Measurements from ENCODE around the gene GPAT2. TPM values are rescaled to one million over a fixed set of nuclear protein-coding genes. Genes with fewer than 3 reads are reported as not detected.

The GPAT2 gene
- total RNA-seq, 1 experiment from 2014 or later: not detected

DNA sequence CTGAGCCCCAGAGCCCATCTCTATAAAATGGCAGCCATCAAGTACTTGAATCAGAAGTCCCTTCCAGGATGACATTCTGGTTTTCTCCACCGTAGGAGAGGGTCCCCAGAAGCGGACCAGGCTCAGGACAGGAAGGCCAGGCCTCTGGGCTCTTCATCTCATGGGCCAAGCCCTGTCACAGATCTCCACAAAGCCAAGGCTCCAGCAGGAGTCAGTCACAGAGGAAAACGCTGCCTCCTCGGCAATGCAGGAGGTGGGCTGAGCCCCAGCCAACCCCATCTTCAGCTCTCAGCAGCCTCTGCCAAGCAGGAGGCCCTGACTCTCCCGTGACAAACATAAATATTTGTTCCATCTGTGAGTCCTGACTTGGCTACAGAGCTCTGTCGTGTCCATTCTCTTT lies 39.4 kb upstream of the GPAT2 start:
- in situ Hi-C loops (cut with HindIII; ENCODE audit: low pct_unique_long_range_greater_than_20kb, low sequenced_read_pairs): no loop called here

DNA sequence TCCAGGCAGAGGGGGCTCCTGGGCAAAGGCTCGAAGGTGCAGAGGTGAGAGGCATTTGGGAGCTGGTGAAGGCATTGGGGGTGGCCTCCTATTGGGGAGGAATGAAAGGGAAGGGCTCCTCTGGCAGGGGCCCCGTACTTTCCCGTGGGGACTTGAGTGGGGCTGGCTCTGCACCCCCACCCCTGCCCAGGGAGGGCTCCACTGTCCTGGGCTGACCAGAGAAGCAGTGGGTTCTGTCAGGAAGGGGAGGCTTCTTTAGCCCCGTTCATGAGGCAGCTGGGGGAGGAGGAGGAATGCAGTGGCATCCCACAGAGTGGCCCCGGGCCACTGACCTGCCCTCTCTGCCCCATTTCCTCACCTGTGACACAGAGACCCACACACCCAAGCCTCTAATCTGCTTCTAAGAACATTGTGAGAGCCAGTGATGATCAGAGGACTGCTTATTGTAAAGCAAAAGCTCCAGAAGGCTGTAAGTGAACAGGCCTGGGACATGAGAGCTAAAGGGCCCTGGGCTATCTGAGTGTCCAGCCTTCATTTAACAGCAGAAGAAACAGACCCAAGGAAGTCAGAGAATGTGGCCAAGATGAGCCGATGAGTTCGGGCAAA lies 38.6 kb upstream of the GPAT2 start:
- intact Hi-C loops (cut with micrococcal nuclease; ENCODE audit: unreplicated experiment): no loop called here
- POLR2A ChIA-PET: no interaction called here
- CTCF ChIA-PET: no interaction called here
- no peak overlapping the region for H3K27ac ChIP-seq (ENCODE audit: low read length)
- H3K4me1 ChIP-seq (ENCODE audit: control insufficient read depth, insufficient read depth, low read length): no peaks in the 10 kb centered on the region
- ATAC-seq (no peak), DNase-seq (ENCODE audit: low read depth, low spot score) (no peak)
- in situ Hi-C loops (cut with HindIII; ENCODE audit: low pct_unique_long_range_greater_than_20kb, low sequenced_read_pairs): no loop called here
- TF ChIP-seq POLR2AphosphoS5 (IDR thresholded peaks at IDR 0.05; ENCODE audit: low read depth, low read length): no peak
- no peak for TF ChIP-seq SIN3A (IDR thresholded peaks at IDR 0.05; ENCODE audit: borderline replicate concordance, insufficient read depth, low read depth, low read length)
- TF ChIP-seq, protein P1, sequence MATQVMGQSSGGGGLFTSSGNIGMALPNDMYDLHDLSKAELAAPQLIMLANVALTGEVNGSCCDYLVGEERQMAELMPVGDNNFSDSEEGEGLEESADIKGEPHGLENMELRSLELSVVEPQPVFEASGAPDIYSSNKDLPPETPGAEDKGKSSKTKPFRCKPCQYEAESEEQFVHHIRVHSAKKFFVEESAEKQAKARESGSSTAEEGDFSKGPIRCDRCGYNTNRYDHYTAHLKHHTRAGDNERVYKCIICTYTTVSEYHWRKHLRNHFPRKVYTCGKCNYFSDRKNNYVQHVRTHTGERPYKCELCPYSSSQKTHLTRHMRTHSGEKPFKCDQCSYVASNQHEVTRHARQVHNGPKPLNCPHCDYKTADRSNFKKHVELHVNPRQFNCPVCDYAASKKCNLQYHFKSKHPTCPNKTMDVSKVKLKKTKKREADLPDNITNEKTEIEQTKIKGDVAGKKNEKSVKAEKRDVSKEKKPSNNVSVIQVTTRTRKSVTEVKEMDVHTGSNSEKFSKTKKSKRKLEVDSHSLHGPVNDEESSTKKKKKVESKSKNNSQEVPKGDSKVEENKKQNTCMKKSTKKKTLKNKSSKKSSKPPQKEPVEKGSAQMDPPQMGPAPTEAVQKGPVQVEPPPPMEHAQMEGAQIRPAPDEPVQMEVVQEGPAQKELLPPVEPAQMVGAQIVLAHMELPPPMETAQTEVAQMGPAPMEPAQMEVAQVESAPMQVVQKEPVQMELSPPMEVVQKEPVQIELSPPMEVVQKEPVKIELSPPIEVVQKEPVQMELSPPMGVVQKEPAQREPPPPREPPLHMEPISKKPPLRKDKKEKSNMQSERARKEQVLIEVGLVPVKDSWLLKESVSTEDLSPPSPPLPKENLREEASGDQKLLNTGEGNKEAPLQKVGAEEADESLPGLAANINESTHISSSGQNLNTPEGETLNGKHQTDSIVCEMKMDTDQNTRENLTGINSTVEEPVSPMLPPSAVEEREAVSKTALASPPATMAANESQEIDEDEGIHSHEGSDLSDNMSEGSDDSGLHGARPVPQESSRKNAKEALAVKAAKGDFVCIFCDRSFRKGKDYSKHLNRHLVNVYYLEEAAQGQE (IDR thresholded peaks at IDR 0.05; ENCODE audit: insufficient read depth in 1 of 2, low read depth in 2 of 2, low read length in 1 of 2): no peak
- TF ChIP-seq, protein P2, sequence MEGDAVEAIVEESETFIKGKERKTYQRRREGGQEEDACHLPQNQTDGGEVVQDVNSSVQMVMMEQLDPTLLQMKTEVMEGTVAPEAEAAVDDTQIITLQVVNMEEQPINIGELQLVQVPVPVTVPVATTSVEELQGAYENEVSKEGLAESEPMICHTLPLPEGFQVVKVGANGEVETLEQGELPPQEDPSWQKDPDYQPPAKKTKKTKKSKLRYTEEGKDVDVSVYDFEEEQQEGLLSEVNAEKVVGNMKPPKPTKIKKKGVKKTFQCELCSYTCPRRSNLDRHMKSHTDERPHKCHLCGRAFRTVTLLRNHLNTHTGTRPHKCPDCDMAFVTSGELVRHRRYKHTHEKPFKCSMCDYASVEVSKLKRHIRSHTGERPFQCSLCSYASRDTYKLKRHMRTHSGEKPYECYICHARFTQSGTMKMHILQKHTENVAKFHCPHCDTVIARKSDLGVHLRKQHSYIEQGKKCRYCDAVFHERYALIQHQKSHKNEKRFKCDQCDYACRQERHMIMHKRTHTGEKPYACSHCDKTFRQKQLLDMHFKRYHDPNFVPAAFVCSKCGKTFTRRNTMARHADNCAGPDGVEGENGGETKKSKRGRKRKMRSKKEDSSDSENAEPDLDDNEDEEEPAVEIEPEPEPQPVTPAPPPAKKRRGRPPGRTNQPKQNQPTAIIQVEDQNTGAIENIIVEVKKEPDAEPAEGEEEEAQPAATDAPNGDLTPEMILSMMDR (IDR thresholded peaks at IDR 0.05): no peak
- no peaks in the 10 kb centered on the region for H3K9me3 ChIP-seq (ENCODE audit: control insufficient read depth, insufficient read depth, low read depth, low read length)
- no TSS peak for BruUV-seq (replicated peaks)
- H3K4me3 ChIP-seq (ENCODE audit: low read depth in 2 of 2, low read length in 2 of 2): no peak overlapping the region
- no peaks in the 10 kb centered on the region; the same call in 1 of the 2 replicates for H3K27me3 ChIP-seq (ENCODE audit: control insufficient read depth, insufficient read depth, low read length)
- H3K36me3 ChIP-seq (ENCODE audit: control insufficient read depth, insufficient read depth, low read length): no peaks in the 10 kb centered on the region

More for the DNA sequence above, 39.4 kb upstream of the GPAT2 start:
- CTCF ChIA-PET: no interaction called here
- intact Hi-C loops (cut with micrococcal nuclease; ENCODE audit: unreplicated experiment): no loop called here
- H3K36me3 ChIP-seq (ENCODE audit: control insufficient read depth, insufficient read depth, low read length): no peaks in the 10 kb centered on the region
- BruUV-seq (replicated peaks): no TSS peak
- POLR2A ChIA-PET: no interaction called here
- no peak for ATAC-seq
- no peak overlapping the region for H3K4me3 ChIP-seq (ENCODE audit: low read depth in 2 of 2, low read length in 2 of 2)
- no peak for DNase-seq (ENCODE audit: low read depth, low spot score)
- TF ChIP-seq, protein P2 (IDR thresholded peaks at IDR 0.05): no peak
- H3K27me3 ChIP-seq (ENCODE audit: control insufficient read depth, insufficient read depth, low read length): peaks cover 4% of the 10 kb centered on the region; the same call in 1 of the 2 replicates
- H3K4me1 ChIP-seq (ENCODE audit: control insufficient read depth, insufficient read depth, low read length): no peaks in the 10 kb centered on the region
- no peaks in the 10 kb centered on the region for H3K9me3 ChIP-seq (ENCODE audit: control insufficient read depth, insufficient read depth, low read depth, low read length)
- no peak overlapping the region for H3K27ac ChIP-seq (ENCODE audit: low read length)

Measured in Panc1 (cell line).